Transverse colon (tissue), 4 donors: ENCODE data around the gene DROSHA. TPM values are rescaled to one million over a fixed set of nuclear protein-coding genes. Genes with fewer than 3 reads are reported as not detected.

Experiments used
- DNase-seq: peaks from one replicate; pipeline ENCODE4 v3.0.0-alpha.2; 2019
- H3K27ac ChIP-seq, 4 donors: fragments of 200-600 bp; sonication (generic); 2 replicates each; pipeline ENCODE4 v1.5.1; 2016 to 2018; ENCODE audit warnings: inconsistent platforms in 4 of 4
- H3K27me3 ChIP-seq: fragments of 200-600 bp; sonication (generic); 2 replicates; pipeline ENCODE4 v1.5.1; 2017; ENCODE audit warnings: inconsistent platforms
- H3K36me3 ChIP-seq, 4 donors: fragments of 200-600 bp; sonication (generic); 2 replicates each; pipeline ENCODE4 v1.5.1; 2017 to 2019; ENCODE audit warnings: inconsistent platforms in 4 of 4
- H3K4me1 ChIP-seq, 4 donors: fragments of 200-600 bp; sonication (generic); 2 replicates each; pipeline ENCODE4 v1.5.1; 2017 to 2020; ENCODE audit warnings: inconsistent platforms in 4 of 4
- H3K4me3 ChIP-seq, 4 donors: fragments of 200-600 bp; sonication (generic); 1 replicate in 1 of 4; 2 replicates in 3 of 4; pipeline versions ENCODE4 v1.5.1 to v1.6.1; 2017 to 2019; ENCODE audit warnings: inconsistent platforms in 4 of 4
- H3K9me3 ChIP-seq, 2 donors: fragments of 200-600 bp; sonication (generic); 2 replicates each; pipeline ENCODE4 v1.5.1; 2017 to 2019; ENCODE audit warnings: inconsistent platforms in 2 of 2
- EP300 ChIP-seq: sonication (generic); formaldehyde crosslinking; IDR thresholded peaks from one replicate; pipeline ENCODE4 v1.6.1; 2017; ENCODE audit warnings: antibody characterized with exemption, low read depth
- POLR2A ChIP-seq: fragments of 450-650 bp; IDR thresholded peaks from one replicate; pipeline ENCODE4 v1.6.1; 2016; ENCODE audit warnings: antibody characterized with exemption, mild to moderate bottlenecking, moderate library complexity
- POLR2AphosphoS5 ChIP-seq, 3 donors: sonication (generic); formaldehyde crosslinking; IDR thresholded peaks; one replicate each; pipeline ENCODE4 v1.6.1; 2016; ENCODE audit warnings: antibody characterized with exemption in 3 of 3
- WGBS, 2 donors: methylation state at CpG; one replicate each; pipeline ENCODE4 v1.1.5; 2018; ENCODE audit warnings: low coverage in 1 of 2; 5-methylcytosine and 5-hydroxymethylcytosine counted together
- in situ Hi-C, 4 donors: fragments of 200-750 bp; cut with MboI; loops; one replicate each; pipeline versions ENCODE4 v1.15.0 to v1.15.1; 2017; ENCODE audit warnings: low sequenced_read_pairs in 3 of 4, low pct_ligation_motif_present in 1 of 4, low pct_unique_long_range_greater_than_20kb in 1 of 4
- intact Hi-C: fragments of 100-400 bp; cut with DNase I; formaldehyde crosslinking; loops from one replicate; pipeline ENCODE4 v1.15.1; 2023; ENCODE audit warnings: low total_unique reads
- total RNA-seq, 4 donors: library from RNA; depleted of rRNA; stranded (reverse); fragments of >200 nt; gene quantifications; one replicate each; pipeline ENCODE4 v1.1.0, GENCODE V29; 2016
- TF ChIP-seq, protein P1 (sequence below), 5 experiments: fragments of 200-600 bp in 3 of 5; fragments of 450-650 bp in 2 of 5; sonication (generic) in 3 of 5; IDR thresholded peaks; 1 replicate in 2 of 5; 2 replicates in 3 of 5; pipeline ENCODE4 v1.5.1; 2016 to 2017; ENCODE audit warnings: antibody characterized with exemption in 5 of 5, inconsistent platforms in 3 of 5, mild to moderate bottlenecking in 2 of 5, moderate library complexity in 1 of 5

The DROSHA gene
- total RNA-seq, 4 donors from 2014 or later = 32.2 to 503 (median 47.4) TPM

DNA sequence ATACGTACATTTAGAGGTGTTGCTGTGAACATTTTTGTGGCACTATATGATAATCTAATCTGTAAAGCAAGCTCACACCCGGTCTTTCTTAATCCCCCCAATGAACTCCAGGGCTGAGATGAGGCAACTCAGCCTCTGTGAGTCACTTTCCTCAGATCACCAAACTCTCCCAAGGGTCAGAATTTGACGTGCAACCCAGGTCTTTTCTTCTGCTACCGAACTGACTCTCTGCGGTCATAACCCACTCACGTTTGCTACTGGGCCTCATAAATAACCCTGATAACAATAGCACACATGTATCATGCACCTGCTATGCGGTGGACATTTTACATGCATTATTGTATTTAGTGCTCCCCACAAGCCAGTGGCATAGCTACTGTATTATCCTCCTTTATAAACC, 153.1 kb downstream of the DROSHA start:
- peaks cover 0 to 15% (median 7%) of the 10 kb centered on the region in 4 donors for H3K4me1 ChIP-seq
- intact Hi-C loops = no loop called here
- H3K36me3 ChIP-seq = no peaks in the 10 kb centered on the region
- no peak for DNase-seq
- TF ChIP-seq, protein P1, sequence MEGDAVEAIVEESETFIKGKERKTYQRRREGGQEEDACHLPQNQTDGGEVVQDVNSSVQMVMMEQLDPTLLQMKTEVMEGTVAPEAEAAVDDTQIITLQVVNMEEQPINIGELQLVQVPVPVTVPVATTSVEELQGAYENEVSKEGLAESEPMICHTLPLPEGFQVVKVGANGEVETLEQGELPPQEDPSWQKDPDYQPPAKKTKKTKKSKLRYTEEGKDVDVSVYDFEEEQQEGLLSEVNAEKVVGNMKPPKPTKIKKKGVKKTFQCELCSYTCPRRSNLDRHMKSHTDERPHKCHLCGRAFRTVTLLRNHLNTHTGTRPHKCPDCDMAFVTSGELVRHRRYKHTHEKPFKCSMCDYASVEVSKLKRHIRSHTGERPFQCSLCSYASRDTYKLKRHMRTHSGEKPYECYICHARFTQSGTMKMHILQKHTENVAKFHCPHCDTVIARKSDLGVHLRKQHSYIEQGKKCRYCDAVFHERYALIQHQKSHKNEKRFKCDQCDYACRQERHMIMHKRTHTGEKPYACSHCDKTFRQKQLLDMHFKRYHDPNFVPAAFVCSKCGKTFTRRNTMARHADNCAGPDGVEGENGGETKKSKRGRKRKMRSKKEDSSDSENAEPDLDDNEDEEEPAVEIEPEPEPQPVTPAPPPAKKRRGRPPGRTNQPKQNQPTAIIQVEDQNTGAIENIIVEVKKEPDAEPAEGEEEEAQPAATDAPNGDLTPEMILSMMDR (IDR thresholded peaks at IDR 0.05) = no peak
- no peak for TF ChIP-seq POLR2A
- no peak for TF ChIP-seq POLR2AphosphoS5 (IDR thresholded peaks at IDR 0.05)
- no peak for TF ChIP-seq EP300
- in situ Hi-C loops = no loop called here
- H3K27ac ChIP-seq = no peak overlapping the region
- no peak overlapping the region for H3K4me3 ChIP-seq
- H3K27me3 ChIP-seq = no peaks in the 10 kb centered on the region
- WGBS, 2 donors = 63 to 72% methylated on average over 7 of the region's 7 CpGs
- H3K9me3 ChIP-seq = no peaks in the 10 kb centered on the region

DNA sequence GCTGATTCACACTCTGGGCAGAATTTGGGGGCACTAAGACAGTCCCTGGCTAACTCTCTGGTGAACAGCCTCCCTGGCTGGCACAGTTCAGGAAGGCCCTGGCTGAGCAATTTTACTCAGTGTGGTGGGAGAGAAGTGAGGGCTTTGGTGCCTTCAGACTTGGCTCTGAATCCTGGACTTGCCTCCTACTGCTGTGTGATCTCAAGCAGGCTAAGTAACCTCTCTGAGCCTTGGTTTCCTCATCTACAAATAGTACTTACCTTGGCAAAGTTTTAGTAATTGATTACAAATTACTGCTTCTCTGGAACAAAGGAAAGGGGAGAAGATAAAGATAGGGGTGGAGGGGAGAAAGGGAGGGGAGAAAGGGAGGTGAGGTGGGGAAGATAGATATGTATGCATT, 153.8 kb downstream of the DROSHA start:
- Histone ChIP-seq H3K27ac (peak overlapping the region; percentile 44 to 66 (median 55)), H3K4me1 (peaks cover 0 to 15% (median 7%) of the 10 kb centered on the region in 4 donors), H3K36me3 (no peaks in the 10 kb centered on the region), H3K27me3 (no peaks in the 10 kb centered on the region), H3K4me3 (peak overlapping the region in 1 of 4 donors; percentile 12), H3K9me3 (no peaks in the 10 kb centered on the region)
- TF ChIP-seq POLR2AphosphoS5 (IDR thresholded peaks at IDR 0.05) (no peak), EP300 (no peak), POLR2A (no peak)
- TF ChIP-seq, protein P1 (IDR thresholded peaks at IDR 0.05) = no peak
- in situ Hi-C loops = no loop called here
- DNase-seq = no peak
- intact Hi-C loops = no loop called here

DNA sequence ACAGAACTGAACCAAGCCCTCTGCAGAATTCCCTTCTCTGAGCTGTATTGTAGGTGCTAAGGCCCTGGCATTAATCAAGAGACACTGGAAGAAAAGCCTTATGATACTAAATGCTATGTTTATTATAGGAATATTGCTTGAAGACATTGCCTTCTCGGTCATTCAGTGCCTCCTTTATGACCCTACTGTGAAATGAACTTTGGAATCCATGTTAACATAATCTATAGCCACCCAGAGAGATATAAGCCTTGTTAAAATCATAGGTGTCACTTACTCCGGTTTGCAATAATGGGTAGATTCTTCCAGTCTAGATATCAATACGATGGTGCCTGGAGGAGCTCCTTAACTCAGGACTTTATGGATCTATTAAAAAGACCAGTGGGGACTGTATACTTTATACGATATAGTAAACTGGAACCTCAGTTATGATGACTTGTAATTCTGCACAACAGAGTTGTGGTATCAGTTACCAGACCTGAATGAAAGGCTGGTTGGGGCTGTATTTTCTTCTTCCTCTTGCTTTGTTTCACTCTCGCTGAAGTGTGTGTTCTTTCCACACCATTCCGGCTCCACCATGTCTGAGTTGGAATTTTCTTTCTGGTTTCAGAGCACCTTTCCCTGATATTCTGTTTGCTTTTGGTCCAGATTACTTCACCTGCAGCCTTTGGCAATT, 154.5 kb downstream of the DROSHA start:
- Histone ChIP-seq H3K36me3 (no peaks in the 10 kb centered on the region), H3K27me3 (no peaks in the 10 kb centered on the region), H3K27ac (peak overlapping the region; percentile 44 to 66 (median 55)), H3K9me3 (no peaks in the 10 kb centered on the region), H3K4me3 (peak overlapping the region in 1 of 4 donors; percentile 12), H3K4me1 (peaks cover 0 to 15% (median 7%) of the 10 kb centered on the region in 4 donors)
- in situ Hi-C loops (no loop called here), intact Hi-C loops (no loop called here)
- DNase-seq = no peak
- TF ChIP-seq EP300 (no peak), POLR2A (no peak), POLR2AphosphoS5 (IDR thresholded peaks at IDR 0.05) (no peak)
- TF ChIP-seq, protein P1 (IDR thresholded peaks at IDR 0.05) = no peak
- WGBS, 2 donors = 49 to 56% methylated on average over 3 to 6 of the region's 6 CpGs

DNA sequence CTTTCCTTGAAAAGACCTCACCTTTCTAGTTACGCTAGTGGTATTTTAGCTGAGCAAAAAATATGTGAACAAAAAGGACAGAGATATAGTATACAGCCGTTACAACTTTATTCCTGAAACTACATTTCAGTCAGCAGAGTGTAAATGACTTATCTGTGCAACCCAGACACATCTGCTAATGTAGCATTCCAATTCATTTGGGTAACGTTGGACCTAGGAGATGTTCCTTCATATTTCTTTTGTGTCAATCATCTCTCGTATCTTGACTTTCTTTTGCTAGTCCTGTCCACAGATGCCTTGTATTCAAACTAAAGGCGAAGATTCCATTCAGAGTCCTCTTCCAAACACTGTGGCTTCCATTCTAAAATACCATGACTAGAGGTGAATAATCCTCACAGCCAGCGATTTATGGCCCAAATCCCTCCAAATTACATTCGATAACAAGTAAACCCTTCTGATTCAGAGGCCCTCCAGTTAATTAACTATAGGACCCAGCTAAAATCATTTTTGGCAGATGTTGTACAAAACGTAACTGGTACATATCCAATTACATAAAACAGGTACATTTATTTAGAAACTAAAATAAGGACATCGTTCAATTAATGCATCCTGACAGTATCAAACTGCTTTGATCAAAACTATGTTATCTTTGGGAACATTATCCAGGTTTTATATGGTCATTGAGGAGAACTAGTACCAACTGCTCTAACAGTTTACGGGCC, 155.7 kb downstream of the DROSHA start:
- Histone ChIP-seq H3K27me3 (no peaks in the 10 kb centered on the region), H3K9me3 (no peaks in the 10 kb centered on the region), H3K4me3 (no peak overlapping the region), H3K4me1 (peaks cover 0 to 15% (median 7%) of the 10 kb centered on the region in 4 donors), H3K27ac (no peak overlapping the region), H3K36me3 (no peaks in the 10 kb centered on the region)
- TF ChIP-seq, protein P1 (IDR thresholded peaks at IDR 0.05) = no peak
- no peak for TF ChIP-seq POLR2A
- no peak for TF ChIP-seq POLR2AphosphoS5 (IDR thresholded peaks at IDR 0.05)
- no peak for TF ChIP-seq EP300
- in situ Hi-C loops = no loop called here
- WGBS, 2 donors = 86 to 92% methylated on average over 9 to 10 of the region's 10 CpGs
- intact Hi-C loops = no loop called here
- DNase-seq = no peak
